Ishikawa (cell line): ENCODE results near the gene TMEM221.
A peak's percentile ranks its signal among the peaks of the same experiment; 100 is the strongest.

Experiments used
- CEBPB ChIP-seq: IDR thresholded peaks from 2 replicates; pipeline ENCODE4 v1.6.1; 2012
- CREB1 ChIP-seq: IDR thresholded peaks from 2 replicates; pipeline ENCODE4 v1.6.1; 2012; ENCODE audit warnings: low read depth
- EGR1 ChIP-seq: IDR thresholded peaks from 2 replicates; pipeline ENCODE4 v1.6.1; 2012
- EP300 ChIP-seq: IDR thresholded peaks from 2 replicates; pipeline ENCODE4 v1.6.1; 2012; ENCODE audit warnings: borderline replicate concordance
- FOXM1 ChIP-seq: IDR thresholded peaks from 2 replicates; pipeline ENCODE4 v1.6.1; 2012; ENCODE audit warnings: low read depth, borderline replicate concordance
- MAX ChIP-seq: IDR thresholded peaks from 2 replicates; pipeline ENCODE4 v1.6.1; 2012
- NFIC ChIP-seq: IDR thresholded peaks from 2 replicates; pipeline ENCODE4 v1.6.1; 2012
- RAD21 ChIP-seq: IDR thresholded peaks from 2 replicates; pipeline ENCODE4 v1.6.1; 2012; ENCODE audit warnings: low read depth
- REST ChIP-seq: IDR thresholded peaks from 2 replicates; pipeline ENCODE4 v1.6.1; 2012; ENCODE audit warnings: low read depth, mild to moderate bottlenecking
- TAF1 ChIP-seq: IDR thresholded peaks from 2 replicates; pipeline ENCODE4 v1.6.1; 2012; ENCODE audit warnings: low read depth, mild to moderate bottlenecking
- TEAD4 ChIP-seq: IDR thresholded peaks from 2 replicates; pipeline ENCODE4 v1.6.1; 2012
- USF1 ChIP-seq: IDR thresholded peaks from 2 replicates; pipeline ENCODE4 v1.6.1; 2012
- YY1 ChIP-seq: IDR thresholded peaks from 2 replicates; pipeline ENCODE4 v1.6.1; 2012; ENCODE audit warnings: low read depth

TMEM221 gene

GRCh38 chr19:17471410-17472125 lies 23.1 kb upstream of the TMEM221 start:
- TF ChIP-seq CEBPB (no peak), RAD21 (no peak), EGR1 (no peak), USF1 (no peak), TAF1 (no peak), FOXM1 (no peak), EP300 (no peak), CREB1 (no peak), MAX (no peak)

- no peak for TF ChIP-seq FOXM1
- TF ChIP-seq EGR1 = peak; percentile 70
- no peak for TF ChIP-seq MAX
- TF ChIP-seq TAF1 = no peak; the same call in 1 of the 2 replicates
Measured at GRCh38 chr19:17470068-17470841, 21.8 kb upstream of the TMEM221 start, which contains the start of gene SLC27A1. Gene SLC27A1, plus strand, starts transcription at chr19:17470524. Its CDS starts 17 bp downstream, at chr19:17470541.

GRCh38 chr19:17469481-17470067 lies 21.1 kb upstream of the TMEM221 start:
- TF ChIP-seq USF1 = peak; percentile 79
- no peak for TF ChIP-seq TEAD4
- peak; percentile 82 for TF ChIP-seq MAX

- TF ChIP-seq REST (no peak), TAF1 (no peak), MAX (no peak), USF1 (no peak), FOXM1 (no peak)
Measured at GRCh38 chr19:17469092-17469480, 20.6 kb upstream of the TMEM221 start.

- TF ChIP-seq NFIC = no peak
- no peak for TF ChIP-seq FOXM1
- TF ChIP-seq MAX = no peak
- TF ChIP-seq TEAD4 = no peak
- TF ChIP-seq CEBPB = no peak
- no peak for TF ChIP-seq EP300
- no peak for TF ChIP-seq YY1
- TF ChIP-seq TAF1 = no peak
- no peak for TF ChIP-seq USF1
- TF ChIP-seq RAD21 = no peak
Measured at GRCh38 chr19:17468302-17469091, 20.0 kb upstream of the TMEM221 start.
